NOMO-1 treated with DMSO at 0.1 percent for 48 hours (cell line): ENCODE measurements around the gene SEMA3C.
A peak's percentile ranks its signal among the peaks of the same experiment; 100 is the strongest.

Experiments
- DNase-seq: peaks from one replicate; lab custom pipeline; 2025; ENCODE audit not compliant: unreplicated experiment; lab: John Stamatoyannopoulos, UW

The SEMA3C gene

DNA sequence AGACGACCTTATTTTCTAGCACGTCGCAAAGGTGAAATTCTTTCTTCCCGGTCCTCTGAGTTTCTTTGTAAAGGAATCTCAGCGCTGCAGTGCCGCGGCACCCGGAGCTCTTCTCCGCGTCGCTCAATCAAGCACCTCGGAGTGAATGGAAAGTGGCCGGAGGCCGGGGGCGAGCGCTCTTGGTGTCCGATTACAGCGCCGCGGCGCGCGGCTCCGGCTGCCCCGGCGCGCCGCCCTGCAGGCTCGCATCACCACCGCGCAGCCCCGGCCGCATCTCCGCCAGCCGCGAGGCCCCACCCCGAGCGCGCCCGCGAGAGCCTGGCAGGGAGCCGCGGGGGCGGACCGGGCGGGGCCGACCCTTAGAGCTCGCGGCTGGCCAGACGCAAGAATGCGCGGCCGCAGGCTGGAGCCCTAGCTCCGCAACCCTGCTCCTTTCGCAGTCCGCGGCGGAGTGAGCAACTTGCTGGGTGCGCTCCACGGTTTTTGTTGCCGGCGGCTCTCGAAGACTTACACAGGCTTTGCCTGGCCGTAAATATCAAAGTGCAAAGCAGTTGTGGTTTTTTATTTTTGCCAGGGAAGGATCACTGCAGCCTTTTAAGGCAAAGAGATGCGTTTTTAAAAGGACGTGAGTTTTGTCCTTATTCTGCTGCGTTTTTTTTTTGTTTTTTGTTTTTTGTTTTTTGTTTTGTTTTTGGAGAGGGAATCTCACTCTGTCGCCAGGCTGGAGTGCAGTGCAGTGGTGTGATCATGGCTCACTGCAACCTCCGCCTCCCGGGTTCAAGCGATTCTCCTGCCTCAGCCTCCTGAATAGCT lies at the start of gene SEMA3C:
Gene SEMA3C, minus strand, starts transcription at position 143 of the 813 bp plus-strand sequence. CDS start 2,270 bp downstream, outside the sequence.
- peak; percentile 98 for DNase-seq

DNA sequence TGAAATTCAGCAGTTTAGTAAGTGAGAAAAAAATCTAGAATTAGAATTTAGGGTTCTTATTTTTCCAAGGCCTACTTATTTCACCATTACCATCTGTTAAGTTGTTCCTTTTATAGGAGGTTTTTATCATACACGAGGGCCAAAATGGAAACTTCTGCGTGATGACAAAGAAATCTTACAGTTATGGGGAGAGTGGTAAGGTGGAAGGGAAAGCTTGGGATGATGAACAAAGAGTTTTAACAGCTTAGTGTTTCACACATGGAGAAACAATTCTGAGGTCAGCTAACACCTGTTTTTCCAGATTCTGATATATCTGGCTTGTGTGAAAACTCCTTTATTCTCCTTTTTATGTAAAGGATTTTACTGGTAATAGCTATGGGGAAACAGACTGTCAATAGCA lies 49.8 kb upstream of the SEMA3C start:
- DNase-seq = no peak

GRCh38 chr7:80967917-80968297 lies 49.1 kb upstream of the SEMA3C start:
- no peak for DNase-seq

GRCh38 chr7:80967071-80967916 lies 48.4 kb upstream of the SEMA3C start:
- peak; percentile 85 for DNase-seq

GRCh38 chr7:80960244-80960795 lies 41.5 kb upstream of the SEMA3C start:
- no peak for DNase-seq

GRCh38 chr7:80957226-80957777 lies 38.5 kb upstream of the SEMA3C start:
- DNase-seq = peak; percentile 26

GRCh38 chr7:80954191-80954590 lies 35.3 kb upstream of the SEMA3C start:
- DNase-seq = no peak

- peak; percentile 58 for DNase-seq
Measured at GRCh38 chr7:80950550-80950967, 31.7 kb upstream of the SEMA3C start.

DNA sequence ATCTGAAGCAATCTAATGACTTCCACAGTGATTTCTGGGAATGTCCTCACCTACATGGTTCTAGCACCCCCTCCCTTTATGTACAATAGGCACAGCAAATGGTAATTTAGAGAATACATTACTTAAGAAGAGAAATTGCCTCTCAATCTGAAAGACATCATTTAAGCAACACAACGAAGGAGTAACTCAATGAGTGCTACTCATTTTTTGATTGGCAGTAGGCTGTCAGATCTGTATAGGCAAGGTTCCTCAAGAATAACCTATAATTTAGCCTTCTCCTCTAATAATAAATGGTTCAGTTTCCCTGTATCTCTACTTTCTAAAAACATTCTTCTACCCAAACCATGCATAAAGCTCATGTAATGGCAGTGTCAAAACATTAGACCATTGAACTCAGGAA lies 30.6 kb upstream of the SEMA3C start:
- DNase-seq = no peak

GRCh38 chr7:80946858-80947257 lies 28.0 kb upstream of the SEMA3C start:
- DNase-seq = no peak

DNA sequence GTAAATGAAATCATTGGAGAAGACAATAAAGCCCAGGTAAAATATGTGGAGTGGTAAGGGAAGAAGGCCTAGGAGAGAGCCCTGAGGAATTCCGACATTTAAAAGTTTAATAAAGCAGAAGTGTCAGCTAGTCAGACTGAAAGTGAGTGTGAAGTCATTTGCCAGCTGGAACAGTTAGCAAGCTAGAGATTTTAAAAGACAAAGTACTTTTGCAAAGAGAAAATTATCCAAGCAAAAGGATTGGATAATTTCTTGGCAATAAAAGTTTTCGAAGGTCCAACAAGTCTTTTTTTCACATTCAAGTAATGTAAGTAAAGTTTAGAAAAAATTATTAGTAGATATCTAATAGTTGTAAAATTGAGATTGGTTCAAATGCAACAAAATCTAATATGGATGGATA lies 27.1 kb upstream of the SEMA3C start:
- no peak for DNase-seq

DNA sequence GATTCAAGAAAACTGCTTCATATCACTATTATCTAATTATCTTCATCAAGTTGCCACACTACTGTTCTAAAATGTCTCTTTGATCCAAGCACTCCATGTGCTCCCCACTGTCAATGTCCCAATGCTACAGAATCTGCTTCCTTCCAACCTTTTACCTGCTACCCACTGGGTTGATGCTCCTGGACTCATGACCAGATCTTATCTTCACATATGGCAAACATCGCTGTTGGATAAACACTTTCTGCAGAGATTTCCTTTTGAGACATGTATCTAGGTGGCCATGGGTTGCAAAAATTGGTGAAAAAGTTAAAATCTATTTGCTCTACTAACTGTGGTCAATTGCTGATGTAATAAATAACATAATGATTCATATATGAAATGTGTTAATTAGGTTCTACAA lies 24.5 kb upstream of the SEMA3C start:
- DNase-seq = no peak

- peak; percentile 17 for DNase-seq
Measured at GRCh38 chr7:80942261-80943041, 23.6 kb upstream of the SEMA3C start.

GRCh38 chr7:80941208-80941758 lies 22.4 kb upstream of the SEMA3C start:
- peak; percentile 90 for DNase-seq

DNA sequence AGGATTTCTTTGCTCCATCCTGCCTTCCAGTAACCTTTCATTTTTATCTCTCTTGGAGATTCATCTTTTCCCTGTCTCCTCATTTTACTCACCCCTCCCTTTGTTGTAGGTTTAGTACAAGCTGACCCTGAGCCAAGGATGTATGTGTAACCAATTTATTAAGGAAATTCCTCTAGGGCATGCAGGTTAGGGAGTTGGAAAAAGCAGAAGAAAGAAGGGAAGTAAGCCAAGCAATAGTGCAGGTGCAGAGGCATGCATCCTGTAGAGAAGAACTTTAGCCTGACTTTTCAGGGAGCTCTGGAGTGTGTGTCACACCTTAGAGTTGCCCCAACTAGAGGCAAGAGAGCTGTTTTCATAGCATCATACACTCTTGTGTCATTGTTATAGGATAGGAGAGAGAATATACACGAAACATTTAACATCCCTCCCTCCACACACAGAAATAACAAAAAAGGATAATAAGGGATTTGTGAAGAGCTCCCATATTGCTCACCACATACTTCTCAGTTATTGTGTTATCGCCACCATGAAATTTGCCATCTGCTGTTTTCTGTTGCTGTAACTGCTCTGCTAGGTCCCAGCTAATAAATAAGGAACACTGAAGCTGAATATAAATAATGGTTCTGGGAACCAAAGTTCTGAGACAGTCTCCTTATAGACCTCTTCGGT lies 21.8 kb upstream of the SEMA3C start:
- DNase-seq = no peak

GRCh38 chr7:80937336-80937735 lies 18.5 kb upstream of the SEMA3C start:
- no peak for DNase-seq

DNA sequence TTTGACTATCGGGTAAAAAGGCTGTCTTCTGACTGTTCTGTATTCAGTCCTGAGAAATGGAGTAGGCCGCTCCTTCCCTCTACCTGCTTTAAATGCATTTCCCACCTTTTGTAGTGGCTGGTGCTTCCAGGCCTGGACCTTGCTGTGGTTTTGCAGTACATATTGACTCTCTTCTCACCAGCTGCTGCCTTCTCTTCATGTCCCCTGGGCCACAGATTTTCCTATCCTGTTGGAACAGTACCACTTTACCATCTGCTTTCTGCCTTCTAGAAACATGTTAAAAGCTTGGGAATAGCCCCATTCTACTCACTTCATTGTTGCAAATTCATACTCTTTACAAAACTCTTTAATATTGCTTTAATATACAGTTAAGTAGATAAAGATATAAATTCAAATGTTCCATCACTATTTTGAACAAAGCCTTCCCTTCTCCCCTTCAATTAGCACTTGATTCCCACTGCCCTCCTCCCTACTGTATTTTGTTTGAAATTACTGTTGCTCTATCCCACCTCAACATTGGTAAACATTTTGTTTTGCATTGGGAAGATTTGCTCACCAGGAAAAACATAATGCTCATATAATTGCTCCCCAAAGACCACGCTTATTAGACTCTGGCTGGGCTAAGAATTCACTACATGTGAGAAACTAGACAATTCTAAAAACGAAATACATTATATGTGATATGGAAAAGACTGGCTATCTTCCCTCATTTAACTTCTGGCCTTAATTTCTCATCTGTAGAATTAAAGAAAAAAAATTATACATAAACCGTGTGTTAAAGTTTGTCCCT lies 17.3 kb upstream of the SEMA3C start:
- no peak for DNase-seq

DNA sequence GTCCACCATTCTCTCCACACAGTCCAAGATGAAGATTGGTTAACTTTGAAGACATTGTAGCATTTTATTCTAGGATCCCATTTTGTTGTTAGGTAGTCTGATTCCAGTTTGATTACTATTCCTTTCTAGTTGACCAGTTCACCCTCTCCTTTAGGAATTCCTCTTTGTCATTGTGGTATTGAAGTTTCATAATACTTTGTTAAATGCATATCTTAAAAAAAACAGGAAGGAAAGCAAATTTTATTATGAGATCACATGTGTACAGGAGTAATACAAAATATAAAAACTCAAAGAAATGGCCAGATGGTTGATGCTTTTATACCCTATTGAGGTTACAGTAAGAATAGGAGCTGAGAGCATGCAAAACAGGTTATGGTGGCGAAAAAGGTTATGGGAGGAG lies 15.5 kb upstream of the SEMA3C start:
- DNase-seq = peak; percentile 74

DNA sequence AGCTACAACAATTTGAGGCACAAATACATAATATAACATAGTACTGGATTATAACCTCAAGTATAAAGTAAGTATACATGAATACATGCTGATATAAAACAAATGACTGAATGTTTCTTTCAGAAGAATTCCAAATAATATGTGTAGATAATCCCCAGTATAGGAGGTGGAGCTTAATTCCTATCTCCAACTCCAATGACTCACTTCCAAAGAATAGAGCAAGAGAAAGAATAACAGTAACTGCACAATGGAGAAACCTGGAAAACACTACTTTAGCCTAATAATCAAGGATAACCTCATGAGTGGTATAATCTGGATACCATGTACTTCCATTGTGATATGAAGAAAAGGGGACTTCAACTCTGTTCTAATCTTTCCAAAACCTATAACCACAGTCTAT lies 13.7 kb upstream of the SEMA3C start:
- no peak for DNase-seq
